GM18520 (cell line): ENCODE results near the gene TBC1D9B.
"Not testable (repeated sequence)": the region's sequence is repeated elsewhere in the genome, so short reads cannot be mapped to it uniquely, and the experiment has no call there.

Experiments
- ATAC-seq: cut with Tn5 transposase; IDR thresholded peaks from one replicate; pipeline ENCODE4 v1.9.1; 2021; ENCODE audit not compliant: unreplicated experiment

Gene TBC1D9B

DNA sequence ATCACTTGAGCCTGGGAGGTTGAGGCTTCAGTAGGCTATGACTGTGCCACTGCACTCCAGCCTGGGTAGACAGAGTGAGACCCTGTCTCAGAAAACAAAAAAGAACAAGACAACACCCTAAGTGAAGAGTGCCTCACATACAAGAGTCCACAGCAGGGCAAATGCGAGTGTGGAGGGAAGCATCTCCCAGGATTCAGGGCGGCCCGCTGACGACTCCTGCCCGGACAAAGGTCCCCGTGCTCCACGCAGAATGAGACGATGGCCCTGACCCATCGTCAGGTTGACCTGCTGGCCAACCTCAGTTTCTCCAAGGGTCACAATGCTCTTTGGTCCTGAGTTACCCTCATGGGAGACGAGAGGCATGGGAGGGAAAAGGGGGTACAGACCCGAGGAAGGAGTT is 67.4 kb downstream of the TBC1D9B start:
- ATAC-seq: no peak

DNA sequence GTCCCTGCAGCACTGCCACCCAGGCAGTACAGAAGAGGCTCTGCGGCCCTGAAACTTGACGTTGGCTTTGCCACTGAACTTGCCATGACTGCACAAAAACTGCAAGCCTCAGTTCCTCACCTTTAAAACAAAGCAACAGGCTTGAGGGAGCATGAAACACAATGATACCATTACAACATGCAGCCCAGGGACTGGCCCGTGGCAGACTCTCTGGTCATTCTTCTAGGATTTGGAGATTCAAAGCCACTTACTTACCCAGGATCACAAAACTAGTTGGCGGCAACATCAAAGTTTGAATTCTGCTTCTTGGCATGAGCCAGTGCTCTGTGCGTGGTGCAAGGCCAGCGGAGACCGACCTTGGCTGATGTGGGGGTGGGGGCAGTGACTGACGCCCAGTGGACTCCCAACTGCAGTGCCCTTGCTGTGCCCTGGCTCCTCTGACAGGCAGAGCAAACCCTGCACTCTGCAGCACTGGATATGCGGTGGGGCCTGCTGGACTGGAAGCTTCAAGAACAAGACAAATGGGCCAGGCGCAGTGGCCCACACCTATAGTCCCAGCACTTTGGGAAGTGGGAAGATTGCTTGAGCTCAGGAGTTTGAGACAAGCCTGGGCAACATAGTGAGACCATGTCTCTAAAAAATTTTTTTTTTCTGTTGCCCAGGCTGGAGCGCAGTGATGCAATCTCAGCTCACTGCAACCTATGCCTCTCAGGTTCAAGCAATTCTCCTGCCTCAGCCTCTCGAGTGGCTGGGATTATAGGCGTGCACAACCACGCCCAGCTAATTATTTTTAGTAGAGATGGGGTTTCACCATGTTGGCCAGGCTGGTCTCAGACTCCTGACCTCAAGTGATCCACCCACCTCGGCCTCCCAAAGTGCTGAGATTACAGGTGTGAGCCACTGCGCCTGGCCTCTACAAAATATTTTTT is 68.1 kb downstream of the TBC1D9B start:
- no peak for ATAC-seq

DNA sequence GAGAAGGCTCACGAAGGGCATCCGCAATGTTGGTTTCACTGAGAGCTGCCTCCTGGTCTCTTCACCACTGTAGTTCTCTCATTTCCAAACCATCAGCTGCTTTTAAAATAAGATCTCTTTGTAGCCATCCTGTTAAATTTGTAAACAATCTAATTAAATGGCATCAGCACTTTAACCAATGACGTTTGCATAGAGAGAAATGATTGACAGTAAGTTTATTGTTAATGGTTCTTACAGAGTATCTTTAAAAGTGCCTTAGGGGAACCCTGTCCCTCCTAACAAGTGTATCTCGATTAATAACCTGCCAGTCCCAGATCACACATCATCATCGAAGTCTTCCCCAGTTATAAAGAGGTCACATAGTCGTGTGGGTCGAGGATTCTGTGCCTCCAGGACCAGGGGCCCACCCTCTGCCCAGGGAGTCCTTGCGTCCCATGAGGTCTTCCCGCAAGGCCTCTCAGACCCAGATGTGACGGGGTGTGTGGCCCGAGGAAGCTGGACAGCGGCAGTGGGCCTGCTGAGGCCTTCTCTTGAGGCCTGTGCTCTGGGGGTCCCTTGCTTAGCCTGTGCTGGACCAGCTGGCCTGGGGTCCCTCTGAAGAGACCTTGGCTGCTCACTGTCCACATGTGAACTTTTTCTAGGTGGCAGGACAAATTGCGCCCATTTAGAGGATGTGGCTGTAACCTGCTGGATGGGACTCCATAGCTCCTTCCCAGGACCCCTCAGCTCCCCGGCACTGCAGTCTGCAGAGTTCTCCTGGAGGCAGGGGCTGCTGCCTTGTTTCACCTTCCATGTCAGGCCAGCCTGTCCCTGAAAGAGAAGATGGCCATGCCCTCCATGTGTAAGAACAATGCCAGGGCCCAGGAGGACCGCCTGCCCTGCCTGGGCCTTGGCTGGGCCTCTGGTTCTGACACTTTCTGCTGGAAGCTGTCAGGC is 70.4 kb downstream of the TBC1D9B start:
- ATAC-seq: no peak

DNA sequence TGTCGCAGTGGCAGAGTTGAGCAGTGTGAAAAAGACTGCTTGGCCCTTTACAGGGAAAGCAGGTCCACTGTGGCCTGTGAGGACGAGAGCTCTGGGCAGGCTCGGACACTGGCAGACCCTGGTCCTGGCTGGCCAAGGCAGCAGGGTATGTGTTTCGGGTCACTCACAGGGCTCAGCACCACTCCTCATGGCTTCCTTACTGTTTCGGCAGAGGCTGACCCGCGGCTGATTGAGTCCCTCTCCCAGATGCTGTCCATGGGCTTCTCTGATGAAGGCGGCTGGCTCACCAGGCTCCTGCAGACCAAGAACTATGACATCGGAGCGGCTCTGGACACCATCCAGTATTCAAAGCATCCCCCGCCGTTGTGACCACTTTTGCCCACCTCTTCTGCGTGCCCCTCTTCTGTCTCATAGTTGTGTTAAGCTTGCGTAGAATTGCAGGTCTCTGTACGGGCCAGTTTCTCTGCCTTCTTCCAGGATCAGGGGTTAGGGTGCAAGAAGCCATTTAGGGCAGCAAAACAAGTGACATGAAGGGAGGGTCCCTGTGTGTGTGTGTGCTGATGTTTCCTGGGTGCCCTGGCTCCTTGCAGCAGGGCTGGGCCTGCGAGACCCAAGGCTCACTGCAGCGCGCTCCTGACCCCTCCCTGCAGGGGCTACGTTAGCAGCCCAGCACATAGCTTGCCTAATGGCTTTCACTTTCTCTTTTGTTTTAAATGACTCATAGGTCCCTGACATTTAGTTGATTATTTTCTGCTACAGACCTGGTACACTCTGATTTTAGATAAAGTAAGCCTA is 71.3 kb downstream of the TBC1D9B start:
- no peak for ATAC-seq

DNA sequence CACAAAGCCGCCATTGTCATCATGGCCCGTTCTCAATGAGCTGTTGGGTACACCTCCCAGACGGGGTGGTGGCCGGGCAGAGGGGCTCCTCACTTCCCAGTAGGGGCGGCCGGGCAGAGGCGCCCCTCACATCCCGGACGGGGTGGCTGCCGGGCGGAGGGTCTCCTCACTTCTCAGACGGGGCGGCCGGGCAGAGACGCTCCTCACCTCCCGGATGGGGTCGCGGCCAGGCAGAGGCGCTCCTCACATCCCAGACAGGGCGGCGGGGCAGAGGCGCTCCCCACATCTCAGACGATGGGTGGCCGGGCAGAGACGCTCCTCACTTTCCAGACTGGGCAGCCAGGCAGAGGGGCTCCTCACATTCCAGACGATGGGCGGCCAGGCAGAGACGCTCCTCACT is 72.8 kb downstream of the TBC1D9B start:
- not testable (repeated sequence) for ATAC-seq

DNA sequence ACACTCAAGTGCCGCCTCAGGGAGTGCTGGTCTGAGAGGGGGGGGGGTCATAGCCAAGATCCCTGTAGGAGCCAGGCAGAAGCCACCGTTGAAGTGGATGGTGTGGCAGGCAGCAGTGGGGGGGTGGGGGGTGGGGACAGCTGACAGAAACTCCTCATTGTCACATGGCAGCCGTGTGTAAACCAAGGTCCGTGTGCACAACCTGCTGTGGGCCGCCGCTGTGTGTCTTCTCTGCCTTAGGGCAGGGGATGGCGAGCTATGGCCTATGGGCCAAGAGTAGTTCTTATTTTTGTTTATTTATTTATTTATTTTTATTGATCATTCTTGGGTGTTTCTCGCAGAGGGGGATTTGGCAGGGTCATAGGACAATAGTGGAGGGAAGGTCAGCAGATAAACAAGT is 73.6 kb downstream of the TBC1D9B start:
- no peak for ATAC-seq

DNA sequence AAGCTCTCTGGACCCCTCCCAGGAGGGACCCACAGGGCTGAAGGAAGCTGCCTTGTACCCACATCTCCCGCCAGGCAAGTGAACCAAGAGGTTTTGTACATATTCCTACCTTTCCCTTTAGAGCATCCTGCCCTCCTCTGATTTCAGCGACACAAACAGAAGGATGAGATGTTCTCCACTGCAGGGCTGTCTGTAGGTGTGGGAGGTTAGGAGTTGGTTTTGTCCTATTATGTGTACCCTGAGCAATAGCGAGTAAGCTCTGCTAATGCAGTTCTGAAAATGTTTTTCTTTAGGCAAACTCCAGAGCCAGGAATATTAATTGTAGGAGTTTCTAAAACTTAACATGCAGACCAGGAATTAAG is 74.0 kb downstream of the TBC1D9B start:
- ATAC-seq: no peak

DNA sequence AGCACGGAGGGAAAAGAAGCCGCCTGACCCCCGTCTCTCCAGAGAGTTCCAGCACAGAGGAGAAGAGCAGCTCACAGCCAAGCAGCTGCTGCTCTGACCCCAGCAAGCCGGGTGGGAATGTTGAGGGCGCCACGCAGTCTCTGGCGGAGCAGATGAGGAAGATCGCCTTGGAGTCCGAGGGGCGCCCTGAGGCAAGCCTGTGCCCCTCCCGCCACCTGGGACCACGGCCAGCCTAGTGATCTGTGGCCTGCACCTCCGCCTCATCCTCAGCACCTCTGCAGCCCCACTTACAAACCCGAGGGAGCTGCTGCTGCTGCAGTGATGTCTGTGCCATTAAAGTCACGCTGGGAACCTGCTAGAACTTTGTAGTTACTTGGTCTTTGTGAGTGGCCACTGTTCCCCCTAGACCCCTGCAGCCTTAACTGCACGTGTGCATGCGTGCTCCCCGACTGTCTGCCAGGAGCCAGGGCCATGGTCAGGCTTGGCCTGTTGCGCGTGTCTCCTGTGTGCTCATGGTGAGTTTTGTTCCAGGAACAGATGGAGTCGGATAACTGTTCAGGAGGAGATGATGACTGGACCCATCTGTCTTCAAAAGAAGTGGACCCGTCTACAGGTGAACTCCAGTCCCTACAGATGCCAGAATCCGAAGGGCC is 74.5 kb downstream of the TBC1D9B start:
- ATAC-seq: no peak

DNA sequence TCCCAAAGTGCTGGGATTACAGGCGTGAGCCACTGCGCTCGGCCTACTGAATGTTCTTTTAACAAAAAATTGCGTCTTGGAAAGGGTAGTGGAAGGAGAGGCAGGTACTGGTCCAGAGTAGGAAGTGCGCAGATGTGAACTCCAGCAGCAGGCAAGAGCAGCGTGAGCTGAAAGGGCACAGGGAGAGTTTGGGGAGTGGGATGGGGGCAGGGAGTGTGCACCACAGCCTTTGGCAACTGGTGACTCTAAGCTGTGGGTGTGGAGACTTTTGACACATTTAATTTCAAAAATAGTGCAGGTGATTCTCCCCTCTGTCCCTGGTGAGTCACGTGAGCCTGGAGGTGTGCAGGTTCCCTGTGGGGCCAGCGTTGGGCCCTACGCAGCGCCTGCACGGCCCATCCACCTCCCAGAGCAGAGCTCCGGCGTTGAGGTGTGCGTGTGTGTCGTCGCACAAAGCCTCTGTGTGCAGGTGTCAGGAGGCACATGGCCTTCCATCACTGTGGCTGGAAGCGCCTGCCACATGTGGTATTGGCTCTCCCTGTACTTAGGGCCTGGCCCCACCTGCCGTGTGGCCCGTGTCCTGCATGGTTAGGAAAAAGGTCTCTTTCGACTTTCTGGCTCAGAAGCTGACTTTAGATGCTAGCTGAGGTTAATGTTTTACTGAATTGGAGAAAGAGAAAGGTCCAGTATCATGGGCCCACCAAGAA is 75.5 kb downstream of the TBC1D9B start:
- no peak for ATAC-seq

DNA sequence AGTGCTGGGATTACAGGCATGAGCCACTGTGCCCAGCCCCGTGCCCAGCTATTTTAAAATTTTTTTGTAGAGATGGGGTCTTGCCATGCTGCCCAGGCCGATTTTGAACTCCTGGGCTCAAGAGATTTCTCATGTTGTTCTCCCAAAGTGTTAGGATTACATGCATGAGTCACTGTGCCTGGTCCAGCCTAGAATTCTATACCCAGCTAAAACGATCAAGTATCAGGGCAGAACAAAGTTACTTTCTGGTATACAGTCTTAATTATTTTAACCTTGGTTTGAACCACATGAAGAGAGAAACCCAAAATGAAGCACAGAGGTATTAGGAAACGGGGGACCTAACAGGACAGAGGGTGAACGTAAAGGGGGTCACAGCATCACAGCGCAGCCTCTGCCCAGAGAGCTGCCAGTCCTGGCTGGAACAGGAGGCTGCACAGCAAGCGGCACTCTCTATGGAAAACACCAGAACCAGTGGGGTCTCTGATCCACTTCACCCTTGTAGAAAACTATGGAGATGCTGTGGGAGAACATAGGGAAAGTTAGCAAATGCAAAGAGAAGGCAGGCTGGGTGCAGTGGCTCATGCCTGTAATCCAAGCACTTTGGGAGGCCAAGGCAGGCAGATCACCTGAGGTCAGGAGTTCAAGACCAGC is 76.8 kb downstream of the TBC1D9B start:
- ATAC-seq: no peak

DNA sequence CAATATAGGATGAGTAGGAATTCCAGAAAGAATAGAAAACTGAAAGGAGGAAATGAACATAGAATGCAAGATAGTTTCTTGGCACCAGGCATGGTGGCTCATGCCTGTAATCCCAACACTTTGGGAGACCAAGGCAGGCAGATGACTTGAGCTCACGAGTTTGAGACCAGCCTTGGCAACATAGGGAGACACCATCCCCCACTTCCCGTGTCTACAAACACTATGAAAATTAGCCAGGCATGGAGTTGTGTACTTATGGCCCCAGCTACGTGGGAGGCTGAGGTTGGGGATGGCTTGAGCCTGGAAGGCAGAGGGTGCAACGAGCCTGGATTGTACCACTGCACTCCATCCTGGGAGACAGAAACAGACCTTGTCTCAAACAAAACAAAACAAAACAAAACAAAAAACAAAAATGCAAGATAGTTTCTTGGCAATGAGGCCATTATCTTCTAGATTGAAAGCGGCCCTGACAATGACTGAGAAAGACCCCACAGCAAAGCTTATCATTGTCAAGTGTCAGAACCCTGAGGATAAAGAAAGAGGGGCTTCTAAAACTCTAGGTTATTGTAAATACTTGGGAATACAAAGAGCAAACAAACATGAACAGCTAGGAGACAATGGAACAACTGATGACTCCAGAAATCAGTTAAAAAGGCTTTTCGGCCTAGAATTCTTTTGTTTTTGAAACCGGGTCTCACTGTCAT is 77.8 kb downstream of the TBC1D9B start:
- ATAC-seq: no peak

DNA sequence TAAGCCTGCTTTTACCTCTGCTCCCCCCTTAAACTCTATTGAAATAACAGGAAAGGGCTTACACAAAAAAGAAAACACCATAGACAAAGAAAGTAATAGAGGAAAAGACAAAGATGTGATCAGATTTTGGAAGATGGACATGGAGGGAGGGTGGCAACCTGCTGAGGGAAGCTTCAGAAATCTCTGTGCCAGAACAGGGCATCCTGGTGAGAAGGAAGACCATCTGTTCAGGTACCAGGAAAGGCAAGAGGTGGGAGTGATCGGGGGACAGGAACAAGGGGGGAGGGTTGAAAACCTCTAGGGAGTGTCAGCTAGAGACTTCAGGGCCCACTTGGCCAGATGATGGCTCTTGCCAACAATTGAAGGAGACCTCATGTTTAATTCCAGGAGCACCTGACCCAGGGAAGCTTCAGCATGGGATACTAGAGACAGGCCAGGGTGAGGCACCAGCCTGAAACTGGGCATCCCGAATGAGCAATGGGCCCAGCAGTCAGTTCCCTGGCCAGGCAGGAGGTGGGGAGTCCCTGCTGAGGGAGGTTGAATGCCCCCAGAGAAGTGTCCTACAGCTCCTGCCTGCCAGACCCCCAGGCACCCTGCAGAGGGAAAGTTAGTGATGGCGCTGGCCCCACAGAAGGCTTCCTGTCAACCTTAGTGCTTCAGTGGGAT is 78.8 kb downstream of the TBC1D9B start:
- no peak for ATAC-seq

DNA sequence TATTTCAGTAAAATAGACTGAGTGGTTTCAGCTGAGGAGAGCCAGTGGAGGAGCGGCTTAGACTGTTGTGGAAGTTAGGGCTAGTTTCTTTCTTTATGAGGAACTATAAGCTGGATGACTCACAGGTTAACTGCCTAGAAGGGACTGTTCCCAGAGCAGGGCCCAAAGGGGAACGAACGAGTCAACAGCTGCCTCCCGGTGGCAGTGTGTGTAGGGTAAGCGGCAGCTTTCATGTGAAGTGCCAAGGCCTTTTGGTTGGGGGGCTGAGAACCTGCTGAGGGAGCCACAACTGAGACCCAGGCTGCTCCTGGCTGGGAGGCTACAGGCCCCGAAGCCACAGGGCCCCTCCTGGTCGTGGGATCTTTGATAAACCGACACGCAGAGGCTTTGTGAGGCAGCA is 80.0 kb downstream of the TBC1D9B start:
- ATAC-seq: no peak

DNA sequence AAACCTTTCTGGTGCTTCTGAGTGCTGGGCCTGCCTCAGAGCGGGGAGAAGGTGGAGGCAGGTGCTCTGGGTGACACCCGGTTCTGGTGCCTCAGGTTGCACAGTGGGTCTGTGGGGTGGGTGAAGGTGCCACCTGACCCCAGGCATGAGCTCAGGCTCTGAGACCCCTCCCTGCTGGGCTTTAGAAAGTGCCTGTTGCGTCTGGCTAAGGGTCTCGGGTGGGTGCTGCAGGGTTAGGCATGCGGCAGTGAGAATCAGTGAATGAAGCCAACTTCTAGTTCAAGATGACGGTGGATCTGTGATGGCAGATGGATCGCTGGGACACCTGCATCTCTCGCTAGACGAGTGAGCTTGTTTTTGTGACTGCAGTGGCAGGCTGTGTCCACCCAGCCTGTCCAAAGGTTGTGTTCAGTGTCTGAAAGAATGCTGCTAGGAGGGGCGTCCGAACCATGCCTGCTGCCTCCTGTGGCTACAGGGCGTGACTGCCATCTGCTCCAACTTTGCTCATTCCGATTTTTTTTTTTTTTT is 82.0 kb downstream of the TBC1D9B start:
- ATAC-seq: no peak

DNA sequence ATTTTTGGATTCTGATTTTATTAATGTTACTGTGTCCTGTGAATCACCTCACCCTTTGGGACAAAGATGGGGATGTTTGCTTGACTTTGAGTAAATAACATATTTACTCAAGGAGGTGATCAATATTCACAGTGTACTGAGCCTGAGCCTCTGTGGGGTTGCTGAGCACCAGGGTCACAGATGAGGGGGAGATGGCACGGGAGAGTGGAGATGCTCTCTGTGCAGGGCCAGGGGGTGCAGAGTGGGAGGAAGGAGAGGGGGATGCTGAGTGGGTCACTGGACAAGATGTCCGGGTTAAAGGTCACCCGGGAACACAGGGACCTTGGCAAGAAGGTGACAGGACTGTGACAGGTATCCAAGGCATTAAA is 83.0 kb downstream of the TBC1D9B start:
- ATAC-seq: no peak

DNA sequence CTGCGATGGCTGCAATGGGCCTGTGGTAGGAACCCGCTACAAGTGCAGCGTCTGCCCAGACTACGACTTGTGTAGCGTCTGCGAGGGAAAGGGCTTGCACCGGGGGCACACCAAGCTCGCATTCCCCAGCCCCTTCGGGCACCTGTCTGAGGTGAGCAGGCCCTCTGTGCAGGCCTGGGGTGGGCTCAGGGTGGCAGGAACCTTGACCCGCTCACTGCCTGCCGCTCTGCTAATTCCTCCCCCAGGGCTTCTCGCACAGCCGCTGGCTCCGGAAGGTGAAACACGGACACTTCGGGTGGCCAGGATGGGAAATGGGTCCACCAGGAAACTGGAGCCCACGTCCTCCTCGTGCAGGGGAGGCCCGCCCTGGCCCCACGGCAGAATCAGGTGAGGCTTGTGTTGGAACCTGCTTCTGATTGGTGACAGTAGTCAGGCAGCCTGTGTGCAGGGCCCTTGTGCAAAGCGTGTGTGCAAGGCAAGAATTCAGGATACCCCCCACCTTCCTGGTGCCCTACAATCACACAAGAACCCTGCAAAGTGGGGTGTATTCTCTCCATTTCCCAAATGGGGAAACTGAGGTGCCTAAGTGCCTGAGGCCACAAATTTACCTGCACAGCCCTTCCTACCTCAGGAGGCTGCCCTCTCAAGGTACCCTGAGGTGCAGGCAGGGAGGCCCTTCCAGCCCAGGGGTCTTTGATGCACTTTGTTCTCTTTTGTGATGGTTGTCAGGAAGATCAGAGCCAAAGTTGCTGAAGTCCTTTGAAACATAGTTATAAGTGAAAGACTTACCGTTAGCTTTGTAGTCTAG is 83.6 kb downstream of the TBC1D9B start:
- no peak for ATAC-seq

DNA sequence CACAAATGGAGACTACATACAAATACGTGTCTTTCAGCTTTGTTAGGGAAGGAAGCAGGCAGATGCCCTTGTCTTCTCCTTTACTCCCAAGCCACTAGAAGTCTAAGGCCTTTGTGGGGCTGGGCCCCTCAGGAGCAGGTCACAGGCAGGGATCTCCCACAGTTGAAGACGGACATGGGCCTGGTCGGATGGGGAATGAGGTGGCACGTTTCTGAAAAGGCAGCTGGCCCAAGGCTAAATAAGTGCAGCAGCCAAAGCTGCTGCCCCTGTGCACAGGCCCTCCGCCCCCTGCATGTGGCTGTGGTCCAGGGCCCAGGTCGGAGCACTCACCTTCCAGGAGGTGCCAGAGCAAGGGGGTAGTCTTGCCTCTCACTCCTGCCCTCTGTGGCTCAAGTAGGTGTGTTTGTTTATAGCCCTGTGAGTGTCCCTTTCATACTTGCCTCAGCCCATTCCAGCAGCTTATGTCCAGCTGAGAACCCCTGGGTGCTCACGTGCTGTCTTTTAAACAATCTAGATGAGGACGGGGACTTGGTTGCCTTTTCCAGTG is 85.2 kb downstream of the TBC1D9B start:
- ATAC-seq: no peak
